H1 (cell line): ENCODE data around the gene RBM20. TPM values are rescaled to one million over a fixed set of nuclear protein-coding genes. Genes with fewer than 3 reads are reported as not detected.

Experiments
- GABPA ChIP-seq: IDR thresholded peaks from 2 replicates; pipeline ENCODE4 v1.6.1; 2011; ENCODE audit warnings: mild to moderate bottlenecking, low read length, moderate library complexity, borderline replicate concordance; ENCODE audit not compliant: insufficient read depth
- GTF2F1 ChIP-seq: IDR thresholded peaks from 2 replicates; pipeline ENCODE4 v1.6.1; 2012; ENCODE audit warnings: low read depth, low read length, improper control_type of control experiment, borderline replicate concordance
- SIN3A ChIP-seq, 2 experiments: IDR thresholded peaks in 1 of 2; conservative IDR thresholded peaks in 1 of 2; 2 replicates each; pipeline ENCODE4 v1.6.1; 2011 to 2012; ENCODE audit warnings: low read length in 2 of 2, improper control_type of control experiment in 1 of 2, low read depth in 1 of 2, mild to moderate bottlenecking in 1 of 2
- polyA plus RNA-seq, 7 experiments: library from polyadenylated mRNA; depleted of rRNA in 3 of 7; stranded (reverse) in 5 of 7; unstranded in 2 of 7; fragments of >200 nt in 5 of 7; fragments of 200-250 nt in 2 of 7; gene quantifications; 1 replicate in 5 of 7; 2 replicates in 1 of 7; 4 replicates in 1 of 7; pipeline versions ENCODE4 v1.2.1 to v1.2.3, GENCODE V29; 2011 to 2013; ENCODE audit warnings: missing spikeins in 2 of 7, mixed read lengths in 2 of 7
- total RNA-seq: library from RNA; stranded (reverse); fragmentation: NEBNext Ultra II Directional; extraction: Animal tissue kit (Norgen Biotek cat#: 25700); gene quantifications from 2 replicates; pipeline ENCODE4 v1.2.1, GENCODE V29; 2021
- TF ChIP-seq, protein P1 (sequence below): fragments of 300-600 bp; sonication (generic); IDR thresholded peaks from 2 replicates; pipeline ENCODE4 v1.7.1; 2012; ENCODE audit warnings: low read length, moderate library complexity, mild to moderate bottlenecking, inconsistent platforms; ENCODE audit not compliant: insufficient replicate concordance

Gene RBM20
- total and polyA plus RNA-seq, 2 of the 8 experiments (the other 6 are each of a cell fraction or from before 2014, with no cell fraction given) = 0.05 to 0.63 TPM

DNA sequence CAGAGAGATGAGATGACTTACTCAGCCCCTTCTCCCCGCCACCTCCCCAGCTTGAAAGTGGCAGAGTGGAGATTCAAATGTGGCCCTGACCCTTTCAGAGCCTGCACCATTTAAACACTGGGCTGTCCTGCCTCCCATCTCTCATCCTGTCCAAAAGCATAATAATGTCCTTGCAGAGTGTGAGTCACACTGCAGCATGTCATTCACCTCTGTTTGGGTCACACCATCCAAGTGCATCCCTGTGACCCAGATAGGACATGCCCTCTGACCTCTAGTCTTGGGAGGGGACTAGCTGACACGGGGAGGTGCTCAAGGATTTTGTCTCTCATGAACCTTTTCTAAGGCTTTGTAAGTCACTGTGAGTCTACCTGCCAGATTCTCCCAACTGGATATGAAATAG is 138.5 kb downstream of the RBM20 start (continued):
- TF ChIP-seq, protein P1, sequence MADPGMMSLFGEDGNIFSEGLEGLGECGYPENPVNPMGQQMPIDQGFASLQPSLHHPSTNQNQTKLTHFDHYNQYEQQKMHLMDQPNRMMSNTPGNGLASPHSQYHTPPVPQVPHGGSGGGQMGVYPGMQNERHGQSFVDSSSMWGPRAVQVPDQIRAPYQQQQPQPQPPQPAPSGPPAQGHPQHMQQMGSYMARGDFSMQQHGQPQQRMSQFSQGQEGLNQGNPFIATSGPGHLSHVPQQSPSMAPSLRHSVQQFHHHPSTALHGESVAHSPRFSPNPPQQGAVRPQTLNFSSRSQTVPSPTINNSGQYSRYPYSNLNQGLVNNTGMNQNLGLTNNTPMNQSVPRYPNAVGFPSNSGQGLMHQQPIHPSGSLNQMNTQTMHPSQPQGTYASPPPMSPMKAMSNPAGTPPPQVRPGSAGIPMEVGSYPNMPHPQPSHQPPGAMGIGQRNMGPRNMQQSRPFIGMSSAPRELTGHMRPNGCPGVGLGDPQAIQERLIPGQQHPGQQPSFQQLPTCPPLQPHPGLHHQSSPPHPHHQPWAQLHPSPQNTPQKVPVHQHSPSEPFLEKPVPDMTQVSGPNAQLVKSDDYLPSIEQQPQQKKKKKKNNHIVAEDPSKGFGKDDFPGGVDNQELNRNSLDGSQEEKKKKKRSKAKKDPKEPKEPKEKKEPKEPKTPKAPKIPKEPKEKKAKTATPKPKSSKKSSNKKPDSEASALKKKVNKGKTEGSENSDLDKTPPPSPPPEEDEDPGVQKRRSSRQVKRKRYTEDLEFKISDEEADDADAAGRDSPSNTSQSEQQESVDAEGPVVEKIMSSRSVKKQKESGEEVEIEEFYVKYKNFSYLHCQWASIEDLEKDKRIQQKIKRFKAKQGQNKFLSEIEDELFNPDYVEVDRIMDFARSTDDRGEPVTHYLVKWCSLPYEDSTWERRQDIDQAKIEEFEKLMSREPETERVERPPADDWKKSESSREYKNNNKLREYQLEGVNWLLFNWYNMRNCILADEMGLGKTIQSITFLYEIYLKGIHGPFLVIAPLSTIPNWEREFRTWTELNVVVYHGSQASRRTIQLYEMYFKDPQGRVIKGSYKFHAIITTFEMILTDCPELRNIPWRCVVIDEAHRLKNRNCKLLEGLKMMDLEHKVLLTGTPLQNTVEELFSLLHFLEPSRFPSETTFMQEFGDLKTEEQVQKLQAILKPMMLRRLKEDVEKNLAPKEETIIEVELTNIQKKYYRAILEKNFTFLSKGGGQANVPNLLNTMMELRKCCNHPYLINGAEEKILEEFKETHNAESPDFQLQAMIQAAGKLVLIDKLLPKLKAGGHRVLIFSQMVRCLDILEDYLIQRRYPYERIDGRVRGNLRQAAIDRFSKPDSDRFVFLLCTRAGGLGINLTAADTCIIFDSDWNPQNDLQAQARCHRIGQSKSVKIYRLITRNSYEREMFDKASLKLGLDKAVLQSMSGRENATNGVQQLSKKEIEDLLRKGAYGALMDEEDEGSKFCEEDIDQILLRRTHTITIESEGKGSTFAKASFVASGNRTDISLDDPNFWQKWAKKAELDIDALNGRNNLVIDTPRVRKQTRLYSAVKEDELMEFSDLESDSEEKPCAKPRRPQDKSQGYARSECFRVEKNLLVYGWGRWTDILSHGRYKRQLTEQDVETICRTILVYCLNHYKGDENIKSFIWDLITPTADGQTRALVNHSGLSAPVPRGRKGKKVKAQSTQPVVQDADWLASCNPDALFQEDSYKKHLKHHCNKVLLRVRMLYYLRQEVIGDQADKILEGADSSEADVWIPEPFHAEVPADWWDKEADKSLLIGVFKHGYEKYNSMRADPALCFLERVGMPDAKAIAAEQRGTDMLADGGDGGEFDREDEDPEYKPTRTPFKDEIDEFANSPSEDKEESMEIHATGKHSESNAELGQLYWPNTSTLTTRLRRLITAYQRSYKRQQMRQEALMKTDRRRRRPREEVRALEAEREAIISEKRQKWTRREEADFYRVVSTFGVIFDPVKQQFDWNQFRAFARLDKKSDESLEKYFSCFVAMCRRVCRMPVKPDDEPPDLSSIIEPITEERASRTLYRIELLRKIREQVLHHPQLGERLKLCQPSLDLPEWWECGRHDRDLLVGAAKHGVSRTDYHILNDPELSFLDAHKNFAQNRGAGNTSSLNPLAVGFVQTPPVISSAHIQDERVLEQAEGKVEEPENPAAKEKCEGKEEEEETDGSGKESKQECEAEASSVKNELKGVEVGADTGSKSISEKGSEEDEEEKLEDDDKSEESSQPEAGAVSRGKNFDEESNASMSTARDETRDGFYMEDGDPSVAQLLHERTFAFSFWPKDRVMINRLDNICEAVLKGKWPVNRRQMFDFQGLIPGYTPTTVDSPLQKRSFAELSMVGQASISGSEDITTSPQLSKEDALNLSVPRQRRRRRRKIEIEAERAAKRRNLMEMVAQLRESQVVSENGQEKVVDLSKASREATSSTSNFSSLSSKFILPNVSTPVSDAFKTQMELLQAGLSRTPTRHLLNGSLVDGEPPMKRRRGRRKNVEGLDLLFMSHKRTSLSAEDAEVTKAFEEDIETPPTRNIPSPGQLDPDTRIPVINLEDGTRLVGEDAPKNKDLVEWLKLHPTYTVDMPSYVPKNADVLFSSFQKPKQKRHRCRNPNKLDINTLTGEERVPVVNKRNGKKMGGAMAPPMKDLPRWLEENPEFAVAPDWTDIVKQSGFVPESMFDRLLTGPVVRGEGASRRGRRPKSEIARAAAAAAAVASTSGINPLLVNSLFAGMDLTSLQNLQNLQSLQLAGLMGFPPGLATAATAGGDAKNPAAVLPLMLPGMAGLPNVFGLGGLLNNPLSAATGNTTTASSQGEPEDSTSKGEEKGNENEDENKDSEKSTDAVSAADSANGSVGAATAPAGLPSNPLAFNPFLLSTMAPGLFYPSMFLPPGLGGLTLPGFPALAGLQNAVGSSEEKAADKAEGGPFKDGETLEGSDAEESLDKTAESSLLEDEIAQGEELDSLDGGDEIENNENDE = no peak
- TF ChIP-seq SIN3A (conservative IDR thresholded peaks at IDR 0.05 in 1 of 2, IDR thresholded peaks at IDR 0.05 in 1 of 2; ENCODE audit: low read depth in 1 of 2, low read length in 2 of 2) (no peak), GTF2F1 (no peak), GABPA (no peak)
